HL-60/S4 treated with phorbol 12-myristate 13-acetate at 8.2 ng/mL for 4 days and 3 days (cell line): Measurements from ENCODE around the gene DLST.

ENCODE experiments used
- in situ Hi-C: fragments of 300-500 bp; cut with MboI; formaldehyde crosslinking; loops from 2 replicates; pipeline ENCODE4 v1.15.0; 2022; ENCODE audit warnings: low sequenced_read_pairs

The DLST gene

GRCh38 chr14:74952180-74952665, 70.5 kb downstream of the DLST start:
- in situ Hi-C loops, result no loop called here

GRCh38 chr14:74952697-74953484, 71.2 kb downstream of the DLST start:
- in situ Hi-C loops, result no loop called here
